HCEC 1CT (cell line): ENCODE measurements around the gene HNMT.
"Not testable (repeated sequence)": the region's sequence is repeated elsewhere in the genome, so short reads cannot be mapped to it uniquely, and the experiment has no call there.

Experiments used
- DNase-seq: peaks from one replicate; pipeline ENCODE4 v3.0.0-alpha.2; 2017

Gene HNMT

DNA sequence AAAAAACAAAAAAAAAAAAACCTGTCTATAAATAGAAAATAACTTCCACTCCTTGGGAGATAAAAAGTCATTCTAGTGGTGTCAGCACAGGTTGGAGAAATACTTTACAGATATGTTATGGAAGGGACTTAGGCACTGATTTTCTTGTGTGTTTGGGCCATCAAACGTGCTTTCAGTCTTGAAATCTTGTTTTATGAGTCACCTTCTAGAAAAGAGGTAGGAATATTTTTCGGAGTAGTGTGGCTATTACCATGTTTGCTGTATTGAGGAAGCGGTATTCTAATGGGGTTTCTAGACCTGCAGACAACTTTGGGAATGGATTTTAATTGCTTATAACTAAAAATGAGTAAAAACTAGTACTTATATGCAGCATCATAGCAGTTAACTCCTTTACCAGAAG, 12.0 kb downstream of the HNMT start:
- DNase-seq: no peak

DNA sequence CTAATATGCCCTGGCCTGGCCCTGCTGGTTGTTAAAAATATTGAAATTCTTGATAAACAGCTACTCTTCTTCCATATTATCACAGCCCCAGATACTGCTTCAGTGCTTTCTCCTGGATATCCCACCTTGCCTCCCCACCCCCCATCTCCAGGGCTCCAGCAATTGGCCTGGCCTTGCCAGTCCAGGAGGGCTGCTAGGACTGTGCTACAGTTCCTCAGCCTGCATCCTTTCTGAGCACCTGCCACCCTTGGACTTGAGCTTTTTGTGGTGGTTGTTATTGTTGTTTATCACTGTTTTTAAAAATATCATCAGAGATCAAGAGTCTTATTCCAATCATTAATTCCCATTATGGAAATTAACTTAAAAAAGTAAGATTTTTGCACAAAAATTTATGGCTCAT, 13.5 kb downstream of the HNMT start:
- no peak for DNase-seq

DNA sequence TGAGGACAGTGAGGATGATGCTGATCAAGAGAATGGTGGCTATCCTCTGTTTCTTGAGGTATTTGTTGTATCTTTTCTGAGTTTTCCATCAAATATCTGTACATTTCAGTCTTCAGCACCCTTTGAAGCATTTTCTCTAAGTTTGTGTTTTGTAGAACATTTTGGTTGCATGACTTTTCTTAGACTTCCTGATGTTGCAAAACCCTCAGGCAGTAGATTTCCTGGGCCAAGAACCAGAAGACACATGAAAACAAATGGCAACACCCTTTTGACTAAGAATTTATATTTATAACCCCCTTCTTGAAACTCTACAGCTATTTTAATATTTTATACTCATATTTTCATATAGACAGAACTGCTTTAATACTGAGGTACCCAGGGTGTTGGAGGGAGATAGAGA, 16.2 kb downstream of the HNMT start:
- no peak for DNase-seq

DNA sequence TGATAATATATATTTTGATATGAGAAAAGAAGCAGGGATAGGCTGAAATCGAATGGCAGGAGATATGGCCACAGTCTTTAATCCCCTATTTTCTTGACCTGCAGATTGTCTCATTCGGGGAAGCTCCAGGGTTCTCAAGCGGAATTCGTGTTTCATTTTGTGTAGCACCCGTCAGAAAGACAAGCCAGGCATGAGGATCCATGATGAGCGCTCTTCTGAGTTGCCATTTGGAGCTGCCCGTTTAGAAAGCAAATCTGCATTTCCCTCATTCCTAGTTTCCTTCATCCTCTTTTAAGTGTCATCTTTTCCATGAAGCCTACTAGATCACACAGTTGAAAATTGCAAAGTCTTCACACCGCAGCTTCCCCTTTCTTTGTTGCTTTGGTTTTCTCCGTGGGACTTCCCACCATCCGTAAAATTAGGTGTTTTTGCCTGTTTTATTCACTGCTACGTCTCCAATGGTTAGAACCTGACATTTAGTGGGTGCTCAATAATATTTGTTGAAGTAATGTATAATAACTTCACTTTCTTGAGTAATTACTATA, 16.9 kb downstream of the HNMT start:
- no peak for DNase-seq

DNA sequence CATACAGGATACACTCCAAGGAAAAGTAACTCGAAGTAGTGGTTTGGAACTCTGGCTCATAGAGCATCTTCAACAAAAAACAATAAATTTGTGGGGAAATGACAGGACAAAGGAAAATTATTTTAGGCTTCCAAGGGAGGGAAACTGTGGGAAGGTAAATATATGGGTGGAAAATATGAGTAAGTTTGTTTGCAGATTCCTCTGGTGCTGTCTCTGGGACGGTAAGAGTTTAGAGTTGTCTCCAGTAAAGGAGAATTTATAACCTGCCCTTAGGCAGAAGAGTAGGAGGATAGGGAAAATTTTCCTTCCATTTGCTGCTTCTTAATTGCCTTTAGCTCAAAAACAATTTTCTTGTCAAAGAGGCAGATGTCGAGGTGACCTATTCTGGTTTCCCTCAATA, 19.3 kb downstream of the HNMT start:
- DNase-seq: no peak

DNA sequence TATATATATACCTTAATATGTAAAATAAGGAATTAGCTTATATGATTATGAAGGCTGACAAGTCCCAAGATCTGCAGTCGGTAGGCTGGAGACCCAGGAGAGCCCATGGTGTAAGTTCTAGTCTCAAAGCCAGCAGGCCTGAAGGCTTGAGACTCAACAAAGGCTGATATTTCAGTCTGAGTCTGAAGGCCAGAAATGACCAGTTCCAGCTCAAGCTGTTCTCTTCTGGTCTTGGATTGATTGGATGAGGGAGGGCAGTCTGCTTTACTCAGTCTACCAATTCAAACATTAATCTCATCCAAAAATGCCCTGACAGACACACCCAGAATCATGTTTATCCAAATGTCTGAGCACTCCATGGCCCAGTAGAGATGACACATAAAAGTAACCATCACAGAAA, 22.0 kb downstream of the HNMT start:
- no peak for DNase-seq

DNA sequence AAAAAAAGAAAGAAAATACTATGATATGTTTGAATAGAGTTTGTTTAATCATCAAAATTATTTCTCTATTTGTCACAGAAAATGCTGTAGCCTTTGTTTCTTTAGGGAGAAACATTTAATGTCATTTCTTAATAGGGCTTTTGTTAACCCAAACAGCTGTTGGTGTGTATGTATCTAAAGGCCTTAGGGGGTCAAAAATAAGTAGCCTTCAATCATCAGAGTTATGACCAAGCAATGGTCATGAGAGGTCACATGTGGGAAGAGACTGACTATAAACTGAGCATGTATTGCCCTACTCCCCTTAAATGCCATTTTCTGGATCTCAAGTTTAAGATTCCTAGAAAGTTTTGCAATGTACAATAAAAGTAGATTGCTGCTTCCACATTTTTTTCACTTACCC, 22.7 kb downstream of the HNMT start:
- no peak for DNase-seq

DNA sequence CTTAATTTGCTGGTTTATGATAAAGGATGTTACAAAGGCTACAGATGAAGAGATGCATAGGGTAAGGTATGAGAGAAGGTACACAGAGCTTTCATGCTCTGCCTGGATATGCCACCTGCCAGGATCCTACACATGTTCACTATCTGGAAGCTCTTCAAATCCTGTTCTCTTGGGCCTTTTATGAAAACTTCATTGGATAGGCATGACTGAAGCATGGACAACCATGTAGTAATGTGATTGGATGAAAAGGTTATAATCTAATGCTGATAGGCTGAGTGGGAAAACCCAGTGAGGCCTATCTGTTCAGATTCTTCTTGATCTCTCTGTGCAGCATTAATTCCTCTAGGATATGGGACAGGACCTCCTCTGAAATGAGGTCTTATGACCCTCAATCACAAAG, 26.8 kb downstream of the HNMT start:
- no peak for DNase-seq

DNA sequence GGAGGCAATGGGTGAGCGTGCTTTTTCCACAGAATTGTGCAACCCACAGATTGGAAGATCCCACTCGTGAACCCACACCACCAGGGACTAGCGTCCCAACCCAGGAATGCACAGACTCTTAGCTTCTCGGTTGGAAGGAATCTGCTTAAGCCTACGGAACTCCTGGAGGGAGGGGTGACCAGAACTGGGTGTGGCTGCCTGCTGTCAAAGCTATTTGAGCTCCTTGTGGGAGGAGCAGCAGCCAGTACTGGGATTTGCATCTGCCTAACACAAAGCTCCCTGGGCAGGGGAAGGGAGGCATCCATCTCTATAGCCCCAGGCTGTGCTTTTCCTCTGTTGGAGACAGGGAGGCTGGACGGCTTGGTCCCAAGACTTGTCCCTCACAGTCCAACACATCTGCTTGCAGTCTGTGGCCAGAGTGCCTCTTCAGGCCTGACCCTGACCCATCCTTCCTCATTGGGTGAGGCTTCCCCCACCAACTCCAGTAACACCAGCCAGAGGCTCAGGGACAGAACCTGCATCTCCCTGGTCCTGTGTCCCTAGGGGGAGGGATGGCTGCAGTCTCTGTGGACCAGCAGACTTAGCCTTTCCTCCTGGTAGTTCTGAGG, 27.9 kb downstream of the HNMT start:
- DNase-seq: no peak

DNA sequence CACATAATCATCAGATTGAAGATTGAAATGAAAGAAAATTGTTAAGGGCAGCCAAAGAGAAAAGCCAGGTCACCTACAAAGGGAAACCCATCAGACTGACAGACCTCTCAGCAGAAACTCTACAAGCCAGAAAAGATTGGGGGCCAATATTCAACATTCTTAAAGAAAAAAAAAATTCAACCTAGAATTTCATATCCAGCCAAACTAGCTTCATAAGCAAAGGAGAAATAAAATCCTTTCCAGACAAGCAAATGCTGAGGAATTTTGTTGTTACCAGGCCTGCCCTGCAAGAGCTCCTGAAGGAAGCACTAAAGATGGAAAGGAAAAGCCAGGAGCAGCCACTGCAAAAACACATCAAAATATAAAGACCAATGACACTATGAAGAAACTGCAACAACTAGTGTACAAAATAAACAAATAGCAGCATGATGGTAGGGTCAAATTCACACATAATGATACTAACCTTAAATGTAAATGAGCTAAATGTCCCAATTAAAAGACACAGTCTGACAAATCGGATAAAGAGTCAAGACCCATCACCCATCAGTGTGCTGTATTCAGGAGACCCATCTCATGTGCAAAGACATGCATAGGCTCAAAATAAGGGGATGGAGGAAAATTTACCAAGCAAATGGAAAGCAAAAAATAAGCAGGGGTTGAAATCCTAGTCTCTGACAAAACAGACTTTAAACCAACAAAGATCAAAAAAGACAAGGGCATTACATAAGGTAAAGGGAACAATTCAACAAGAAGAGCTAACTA, 29.6 kb downstream of the HNMT start:
- not testable (repeated sequence) for DNase-seq

DNA sequence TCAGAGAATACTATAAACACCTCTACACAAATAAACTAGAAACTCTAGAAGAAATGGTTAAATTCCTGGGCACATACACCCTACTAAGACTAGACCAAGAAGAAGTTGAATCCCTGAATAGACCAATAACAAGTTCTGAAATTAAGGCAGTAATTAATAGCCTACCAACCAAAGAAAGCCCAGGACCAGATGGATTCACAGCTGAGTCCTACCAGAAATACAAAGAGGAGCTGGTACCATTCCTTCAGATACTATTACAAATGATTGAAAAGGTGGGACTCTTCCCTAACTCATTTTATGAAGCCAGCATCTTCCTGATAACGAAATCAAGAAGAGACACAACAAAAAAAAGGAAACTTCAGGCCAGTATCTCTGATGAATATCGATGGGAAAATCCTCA, 31.1 kb downstream of the HNMT start:
- DNase-seq: not testable (repeated sequence)

DNA sequence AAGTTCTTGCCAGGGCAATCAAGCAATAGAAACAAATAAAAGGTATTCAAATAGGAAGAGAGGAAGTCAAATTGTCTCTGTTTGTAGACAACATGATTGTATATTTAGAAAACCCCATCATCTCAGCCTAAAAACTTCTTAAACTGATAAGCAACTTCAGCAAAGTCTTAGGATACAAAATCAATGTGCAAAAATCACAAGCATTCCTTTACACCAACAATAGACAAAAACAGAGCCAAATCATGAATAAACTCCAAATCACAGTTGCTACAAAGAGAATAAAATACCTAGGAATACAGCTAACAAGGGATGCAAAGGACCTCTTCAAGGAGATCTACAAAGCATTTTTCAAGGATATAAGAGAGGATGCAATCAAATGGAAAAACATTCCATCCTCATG, 31.9 kb downstream of the HNMT start:
- not testable (repeated sequence) for DNase-seq

DNA sequence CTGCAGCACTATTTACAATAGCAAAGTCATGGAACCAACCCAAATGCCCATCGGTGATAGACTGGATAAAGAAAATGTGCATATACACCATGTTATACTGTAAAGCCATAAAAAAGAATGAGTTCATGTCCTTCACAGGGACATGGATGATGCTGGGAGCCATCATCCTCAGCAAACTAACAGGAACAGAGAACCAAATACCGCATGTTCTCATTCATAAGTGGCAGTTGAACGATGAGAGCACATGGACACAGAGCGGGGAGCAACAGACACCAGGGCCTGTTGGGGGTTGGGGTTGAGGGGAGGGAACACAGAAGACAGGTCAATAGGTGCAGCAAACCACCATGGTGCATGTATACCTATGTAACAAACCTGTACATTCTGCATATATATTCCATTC, 33.5 kb downstream of the HNMT start:
- DNase-seq: no peak

DNA sequence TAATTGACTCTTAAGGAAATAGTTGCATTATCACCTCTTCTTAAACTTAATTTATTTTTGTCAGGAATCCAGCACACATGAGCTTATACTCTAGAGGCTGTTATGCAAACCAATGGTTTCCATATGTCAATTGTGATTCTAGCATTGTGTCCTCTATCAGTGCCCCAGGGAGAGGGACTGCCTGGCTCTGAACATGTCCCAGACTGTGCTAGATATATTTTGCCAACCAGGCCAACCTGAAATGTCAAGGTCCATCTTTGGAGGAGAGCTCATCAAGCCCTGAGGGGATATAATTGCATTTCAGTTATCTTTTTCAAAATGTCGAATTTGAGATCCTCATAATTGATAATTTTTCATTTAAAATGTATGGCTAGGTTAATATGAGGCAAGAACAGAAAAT, 34.2 kb downstream of the HNMT start:
- DNase-seq: no peak

DNA sequence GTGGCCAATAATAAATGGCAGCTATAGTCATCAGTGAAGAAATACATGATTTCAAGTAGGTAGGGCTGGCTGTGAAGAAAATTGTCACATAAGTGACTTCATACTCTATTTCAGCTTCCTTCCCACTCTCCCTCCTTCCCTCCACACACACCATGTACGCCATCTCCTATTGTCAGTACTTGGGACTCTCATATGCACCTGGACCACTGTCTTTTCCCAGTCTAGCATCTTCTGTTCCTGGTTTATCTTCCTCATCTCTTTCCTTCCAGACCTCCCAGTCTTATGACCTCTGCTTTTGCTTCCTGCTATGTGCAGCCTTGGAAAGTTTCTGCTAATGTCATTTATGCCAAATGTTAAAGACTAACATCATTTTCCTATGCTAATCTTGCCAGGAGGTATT, 35.0 kb downstream of the HNMT start:
- DNase-seq: no peak

DNA sequence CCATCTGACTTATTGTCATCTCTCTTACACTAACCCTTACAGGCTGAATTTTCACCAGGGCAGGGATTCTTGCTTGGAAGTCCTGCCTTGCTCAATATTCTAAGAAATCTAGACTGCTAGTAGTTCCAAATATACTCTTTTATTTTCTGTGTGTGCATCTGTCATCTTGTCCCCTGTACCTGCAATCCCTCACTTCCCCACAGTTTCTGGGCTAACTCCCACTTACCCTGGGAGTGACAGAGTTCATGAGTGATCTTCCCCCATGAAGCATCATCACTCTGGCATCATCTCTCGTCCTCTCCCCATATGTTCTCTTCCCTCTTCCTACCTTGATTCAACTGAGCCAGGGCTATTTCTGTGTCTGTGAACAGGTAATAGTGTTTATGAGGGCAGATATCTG, 35.7 kb downstream of the HNMT start:
- no peak for DNase-seq

DNA sequence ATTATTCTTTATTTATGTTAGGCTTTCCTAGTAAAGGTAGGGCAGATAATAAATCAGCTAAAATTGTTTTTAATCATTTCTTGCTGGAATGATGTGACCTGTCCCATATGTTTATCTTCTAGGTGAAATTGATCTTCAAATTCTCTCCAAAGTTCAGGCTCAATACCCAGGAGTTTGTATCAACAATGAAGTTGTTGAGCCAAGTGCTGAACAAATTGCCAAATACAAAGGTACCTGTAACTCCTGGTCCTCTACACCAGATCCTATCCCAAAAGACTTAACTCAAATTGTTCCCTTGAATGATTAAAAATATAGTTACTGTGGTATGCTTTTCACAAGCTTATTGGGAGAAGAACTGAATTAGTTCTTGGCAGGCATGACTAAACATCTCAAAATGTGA, 36.5 kb downstream of the HNMT start:
- no peak for DNase-seq

DNA sequence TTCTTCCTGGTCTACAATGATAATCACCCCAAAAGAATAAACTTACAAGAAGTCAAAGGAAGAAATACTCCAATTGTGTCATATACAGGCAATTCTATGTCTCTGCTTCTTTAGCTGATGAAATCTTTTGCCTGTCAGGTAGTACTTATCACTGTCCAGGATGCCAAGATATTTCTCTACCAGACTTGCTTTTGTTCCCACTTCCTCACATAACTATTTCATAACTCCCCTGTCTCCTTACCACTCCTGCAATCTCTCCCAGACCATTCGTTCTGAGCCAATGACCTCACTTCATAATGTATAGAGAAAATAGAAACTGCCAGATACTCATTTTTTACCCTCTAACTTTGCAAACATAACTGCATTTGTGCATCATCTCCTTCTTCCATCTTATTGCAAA, 39.1 kb downstream of the HNMT start:
- DNase-seq: no peak

DNA sequence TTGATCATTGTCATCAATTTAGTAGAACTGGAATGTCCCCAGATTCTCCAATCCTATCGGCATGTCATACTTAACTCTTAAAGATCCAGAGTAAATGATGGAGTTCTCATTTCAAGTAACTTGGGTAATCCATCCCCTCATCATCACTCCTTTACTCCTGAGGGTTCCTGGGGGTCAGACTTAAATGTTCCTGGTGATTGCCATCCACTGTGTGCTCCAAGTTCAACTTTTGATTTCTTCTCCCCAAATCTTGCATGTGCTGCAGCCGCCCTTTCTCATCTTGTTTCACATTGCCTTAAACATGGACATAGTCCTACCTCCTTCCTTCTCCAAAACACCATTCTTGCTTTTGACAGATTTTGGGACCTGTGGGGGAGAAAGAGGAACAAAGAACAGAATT, 43.2 kb downstream of the HNMT start:
- DNase-seq: no peak

DNA sequence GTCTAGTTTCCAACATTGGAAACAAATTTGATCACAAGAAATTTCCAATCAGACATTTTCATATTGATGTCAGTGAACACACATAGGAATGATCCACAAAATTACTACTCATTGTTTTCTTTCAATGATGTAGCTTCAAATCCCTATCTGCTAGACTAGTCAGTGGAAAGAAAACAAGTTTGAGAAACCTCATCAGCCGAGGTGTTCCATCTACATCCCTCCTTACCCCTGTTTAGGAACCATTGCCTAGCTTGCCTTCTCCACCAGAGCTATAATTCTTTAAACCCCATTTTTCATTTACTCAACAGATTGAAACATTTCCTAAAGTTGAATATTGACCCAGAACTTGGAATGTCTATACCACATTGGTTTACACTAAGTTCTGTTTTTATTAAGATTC, 45.3 kb downstream of the HNMT start:
- no peak for DNase-seq

DNA sequence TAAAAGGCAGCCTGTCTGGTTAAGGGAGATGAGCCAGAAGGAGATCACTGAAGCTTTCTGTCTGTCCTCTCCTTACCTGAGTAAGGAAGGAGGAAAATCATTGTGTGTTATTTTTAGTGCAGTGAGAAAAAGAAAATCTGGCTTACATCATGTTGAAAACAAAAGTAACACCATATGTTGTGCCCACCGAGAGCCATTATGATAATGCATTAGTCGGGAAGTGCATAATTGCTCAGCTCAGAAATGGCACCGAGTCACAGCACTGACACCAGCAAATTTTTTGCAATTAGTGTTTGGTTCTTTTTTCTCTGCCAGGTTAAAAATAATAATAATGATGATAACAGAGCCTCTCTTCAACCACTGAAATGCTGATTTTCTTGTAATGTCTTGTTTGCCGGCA, 46.6 kb downstream of the HNMT start:
- no peak for DNase-seq

DNA sequence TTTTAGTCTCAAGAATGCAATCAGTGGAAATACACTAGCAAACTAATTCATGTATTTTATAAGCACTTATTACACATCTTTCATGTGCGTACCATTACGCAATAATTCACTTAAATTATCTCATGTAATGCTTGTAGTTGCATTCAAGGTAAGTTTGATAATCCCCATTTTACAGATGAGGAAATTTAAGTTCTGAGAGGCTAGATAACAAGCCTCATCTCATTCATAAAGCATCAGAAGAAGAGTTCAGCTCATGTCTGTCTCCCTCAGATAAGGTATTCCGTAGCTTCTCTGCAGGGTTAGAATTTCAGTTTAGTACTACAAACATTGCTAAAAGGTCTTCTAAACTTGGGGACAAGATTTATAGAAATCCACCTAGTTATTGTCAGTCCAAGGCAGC, 47.8 kb downstream of the HNMT start:
- DNase-seq: no peak

DNA sequence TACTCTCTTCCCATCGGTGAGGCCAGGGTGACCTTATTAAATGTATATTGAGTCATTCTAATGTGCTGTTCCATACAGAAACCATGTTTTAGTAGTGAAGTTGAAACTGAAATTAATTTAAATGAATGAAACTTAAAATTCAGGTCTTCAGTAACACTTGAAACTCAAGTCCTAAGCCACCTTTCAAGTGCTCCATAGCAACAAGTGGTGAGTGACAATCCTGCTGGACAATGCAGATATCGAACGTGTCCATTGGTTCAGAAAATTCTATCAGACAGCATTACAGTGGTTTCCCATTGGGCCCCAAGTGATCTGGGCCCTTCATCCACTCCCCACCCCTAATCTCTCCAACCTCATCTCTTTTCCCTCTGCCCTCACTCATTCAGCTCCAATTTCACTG, 48.7 kb downstream of the HNMT start:
- DNase-seq: no peak

DNA sequence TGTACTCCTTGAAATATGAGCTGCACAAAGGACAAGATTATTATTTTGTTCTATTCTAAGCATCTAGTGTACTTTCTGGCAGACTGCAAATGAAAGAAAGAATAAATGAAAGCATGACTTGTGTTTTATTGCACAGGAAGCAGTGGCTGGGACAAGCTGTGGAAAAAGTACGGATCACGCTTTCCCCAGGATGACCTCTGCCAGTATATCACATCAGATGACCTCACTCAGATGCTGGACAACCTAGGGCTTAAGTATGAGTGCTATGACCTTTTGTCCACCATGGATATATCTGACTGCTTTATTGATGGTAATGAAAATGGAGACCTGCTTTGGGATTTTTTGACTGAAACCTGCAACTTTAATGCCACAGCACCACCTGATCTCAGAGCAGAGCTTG, 49.4 kb downstream of the HNMT start:
- DNase-seq: no peak

DNA sequence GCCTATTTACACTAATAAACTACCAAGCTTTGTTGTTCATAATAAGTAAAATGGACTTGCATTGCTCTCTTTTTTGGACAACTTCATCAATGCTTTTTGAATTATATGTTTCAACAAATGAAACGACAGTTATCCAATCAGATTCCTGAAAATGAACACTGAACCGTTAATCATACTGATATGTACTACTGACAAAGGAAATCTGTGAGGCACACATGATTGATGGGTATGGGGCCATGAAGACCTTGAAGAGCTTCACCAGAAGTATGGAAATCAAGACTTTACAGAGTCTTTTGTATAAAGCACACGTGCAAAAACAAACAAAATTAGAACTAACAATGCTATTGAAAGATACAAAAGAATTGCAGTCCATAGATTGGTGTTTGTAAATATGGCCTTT, 51.2 kb downstream of the HNMT start:
- no peak for DNase-seq
